ENCODE data around the gene RNASE8. TPM values are rescaled to one million over a fixed set of nuclear protein-coding genes. Genes with fewer than 3 reads are reported as not detected.

Gene RNASE8
- polyA plus RNA-seq, 1 donor from 2014 or later = not detected

DNA sequence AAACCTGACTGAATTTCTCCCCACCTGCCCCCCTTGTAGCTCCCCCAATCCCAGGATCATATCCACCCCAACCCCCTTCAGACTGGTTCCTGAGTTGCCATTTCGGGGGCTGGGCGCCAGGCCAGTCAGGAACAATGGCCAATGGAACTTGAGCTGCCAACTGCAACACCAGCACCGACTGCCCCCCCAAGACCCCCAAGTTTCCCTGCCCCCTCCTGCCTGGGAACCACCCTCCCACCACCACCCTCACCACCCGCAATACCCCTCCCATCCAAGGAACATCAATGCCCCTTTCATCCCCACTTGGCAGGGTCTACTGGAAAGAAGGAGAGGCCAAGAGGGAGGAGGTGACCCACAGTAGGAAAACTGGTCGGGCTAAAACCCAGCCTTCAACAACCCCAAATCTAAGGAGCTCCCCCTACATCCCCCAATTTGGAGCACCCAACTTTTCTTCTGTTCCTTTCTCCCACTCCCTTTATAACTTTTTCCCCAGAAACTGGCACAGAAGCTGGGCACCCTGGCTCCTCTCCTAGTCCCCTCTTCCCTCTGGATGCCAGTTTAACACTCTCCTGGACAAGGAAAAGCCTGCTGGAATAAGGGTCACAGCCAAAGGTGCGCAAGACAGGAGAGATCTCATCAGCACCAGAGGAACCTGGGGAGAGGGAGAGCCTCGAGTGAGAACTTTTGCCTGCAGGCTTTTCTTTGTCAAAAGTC lies 31.2 kb upstream of the RNASE8 start:
- TF ChIP-seq EP300 (conservative IDR thresholded peaks at IDR 0.05; ENCODE audit: poor library complexity, severe bottlenecking) (no peak), RAD21 (conservative IDR thresholded peaks at IDR 0.05) (no peak), POLR2AphosphoS5 (IDR thresholded peaks at IDR 0.05) (no peak), EZH2 (IDR thresholded peaks at IDR 0.05; ENCODE audit: borderline replicate concordance, insufficient read depth, low read length, poor library complexity, severe bottlenecking) (no peak), SMC3 (conservative IDR thresholded peaks at IDR 0.05; ENCODE audit: poor library complexity) (no peak), TAF1 (IDR thresholded peaks at IDR 0.05; ENCODE audit: low read depth) (no peak), MXI1 (conservative IDR thresholded peaks at IDR 0.05; ENCODE audit: poor library complexity, severe bottlenecking) (no peak)
- TF ChIP-seq, protein P1, sequence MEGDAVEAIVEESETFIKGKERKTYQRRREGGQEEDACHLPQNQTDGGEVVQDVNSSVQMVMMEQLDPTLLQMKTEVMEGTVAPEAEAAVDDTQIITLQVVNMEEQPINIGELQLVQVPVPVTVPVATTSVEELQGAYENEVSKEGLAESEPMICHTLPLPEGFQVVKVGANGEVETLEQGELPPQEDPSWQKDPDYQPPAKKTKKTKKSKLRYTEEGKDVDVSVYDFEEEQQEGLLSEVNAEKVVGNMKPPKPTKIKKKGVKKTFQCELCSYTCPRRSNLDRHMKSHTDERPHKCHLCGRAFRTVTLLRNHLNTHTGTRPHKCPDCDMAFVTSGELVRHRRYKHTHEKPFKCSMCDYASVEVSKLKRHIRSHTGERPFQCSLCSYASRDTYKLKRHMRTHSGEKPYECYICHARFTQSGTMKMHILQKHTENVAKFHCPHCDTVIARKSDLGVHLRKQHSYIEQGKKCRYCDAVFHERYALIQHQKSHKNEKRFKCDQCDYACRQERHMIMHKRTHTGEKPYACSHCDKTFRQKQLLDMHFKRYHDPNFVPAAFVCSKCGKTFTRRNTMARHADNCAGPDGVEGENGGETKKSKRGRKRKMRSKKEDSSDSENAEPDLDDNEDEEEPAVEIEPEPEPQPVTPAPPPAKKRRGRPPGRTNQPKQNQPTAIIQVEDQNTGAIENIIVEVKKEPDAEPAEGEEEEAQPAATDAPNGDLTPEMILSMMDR (IDR thresholded peaks at IDR 0.05; ENCODE audit: poor library complexity, severe bottlenecking) = no peak
- TF ChIP-seq, protein P2, sequence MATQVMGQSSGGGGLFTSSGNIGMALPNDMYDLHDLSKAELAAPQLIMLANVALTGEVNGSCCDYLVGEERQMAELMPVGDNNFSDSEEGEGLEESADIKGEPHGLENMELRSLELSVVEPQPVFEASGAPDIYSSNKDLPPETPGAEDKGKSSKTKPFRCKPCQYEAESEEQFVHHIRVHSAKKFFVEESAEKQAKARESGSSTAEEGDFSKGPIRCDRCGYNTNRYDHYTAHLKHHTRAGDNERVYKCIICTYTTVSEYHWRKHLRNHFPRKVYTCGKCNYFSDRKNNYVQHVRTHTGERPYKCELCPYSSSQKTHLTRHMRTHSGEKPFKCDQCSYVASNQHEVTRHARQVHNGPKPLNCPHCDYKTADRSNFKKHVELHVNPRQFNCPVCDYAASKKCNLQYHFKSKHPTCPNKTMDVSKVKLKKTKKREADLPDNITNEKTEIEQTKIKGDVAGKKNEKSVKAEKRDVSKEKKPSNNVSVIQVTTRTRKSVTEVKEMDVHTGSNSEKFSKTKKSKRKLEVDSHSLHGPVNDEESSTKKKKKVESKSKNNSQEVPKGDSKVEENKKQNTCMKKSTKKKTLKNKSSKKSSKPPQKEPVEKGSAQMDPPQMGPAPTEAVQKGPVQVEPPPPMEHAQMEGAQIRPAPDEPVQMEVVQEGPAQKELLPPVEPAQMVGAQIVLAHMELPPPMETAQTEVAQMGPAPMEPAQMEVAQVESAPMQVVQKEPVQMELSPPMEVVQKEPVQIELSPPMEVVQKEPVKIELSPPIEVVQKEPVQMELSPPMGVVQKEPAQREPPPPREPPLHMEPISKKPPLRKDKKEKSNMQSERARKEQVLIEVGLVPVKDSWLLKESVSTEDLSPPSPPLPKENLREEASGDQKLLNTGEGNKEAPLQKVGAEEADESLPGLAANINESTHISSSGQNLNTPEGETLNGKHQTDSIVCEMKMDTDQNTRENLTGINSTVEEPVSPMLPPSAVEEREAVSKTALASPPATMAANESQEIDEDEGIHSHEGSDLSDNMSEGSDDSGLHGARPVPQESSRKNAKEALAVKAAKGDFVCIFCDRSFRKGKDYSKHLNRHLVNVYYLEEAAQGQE (IDR thresholded peaks at IDR 0.05; ENCODE audit: borderline replicate concordance) = no peak
- Histone ChIP-seq H2AFZ (ENCODE audit: low read depth, low read length) (no peak overlapping the region), H3K9ac (ENCODE audit: low read length) (no peak overlapping the region), H3K4me3 (ENCODE audit: low read length) (no peak overlapping the region), H3K9me3 (ENCODE audit: low read length) (no peaks in the 10 kb centered on the region), H3K4me2 (ENCODE audit: low read length) (no peak overlapping the region), H3K36me3 (ENCODE audit: insufficient read depth, low read length) (no peaks in the 10 kb centered on the region), H4K20me1 (ENCODE audit: insufficient read depth) (no peaks in the 10 kb centered on the region), H3F3A (ENCODE audit: insufficient read depth, low read length, poor library complexity, severe bottlenecking) (no peaks in the 10 kb centered on the region), H3K9me2 (ENCODE audit: insufficient read depth, low read length) (no peaks in the 10 kb centered on the region), H3K27ac (ENCODE audit: low read length) (no peak overlapping the region), H3K27me3 (ENCODE audit: insufficient read depth, low read depth, low read length) (peaks cover 19% of the 10 kb centered on the region), H3K79me2 (replicated peaks; ENCODE audit: insufficient read depth, low read length) (no peaks in the 10 kb centered on the region)

DNA sequence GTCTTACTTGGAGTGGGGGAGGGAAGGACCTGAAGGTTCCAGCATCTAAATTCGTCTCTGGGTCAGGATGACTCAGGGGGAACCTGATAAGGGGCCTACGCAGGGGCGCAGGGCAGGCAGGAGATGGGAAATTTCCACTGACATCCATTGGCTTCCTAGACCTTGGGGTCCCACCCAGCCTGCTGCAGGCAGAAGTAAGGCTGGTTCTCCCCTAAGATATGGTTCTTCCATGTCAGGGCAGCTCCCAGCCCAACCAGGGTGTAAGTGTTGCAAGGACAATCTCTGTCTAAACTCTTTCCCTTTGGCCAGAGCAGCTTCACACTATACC lies 30.7 kb upstream of the RNASE8 start:
- no peaks in the 10 kb centered on the region for H4K20me1 ChIP-seq (ENCODE audit: insufficient read depth)
- no peak overlapping the region for H3K4me2 ChIP-seq (ENCODE audit: low read length)
- H3K27me3 ChIP-seq (ENCODE audit: insufficient read depth, low read depth, low read length) = peaks cover 19% of the 10 kb centered on the region
- H3K9me2 ChIP-seq (ENCODE audit: insufficient read depth, low read length) = no peaks in the 10 kb centered on the region
- H3K9ac ChIP-seq (ENCODE audit: low read length) = no peak overlapping the region
- no peaks in the 10 kb centered on the region for H3K36me3 ChIP-seq (ENCODE audit: insufficient read depth, low read length)
- H3K4me3 ChIP-seq (ENCODE audit: low read length) = no peak overlapping the region
- no peak overlapping the region for H3K27ac ChIP-seq (ENCODE audit: low read length)
- H3K79me2 ChIP-seq (replicated peaks; ENCODE audit: insufficient read depth, low read length) = no peaks in the 10 kb centered on the region
- H3F3A ChIP-seq (ENCODE audit: insufficient read depth, low read length, poor library complexity, severe bottlenecking) = no peaks in the 10 kb centered on the region
- H2AFZ ChIP-seq (ENCODE audit: low read depth, low read length) = no peak overlapping the region
- no peak for TF ChIP-seq RAD21 (conservative IDR thresholded peaks at IDR 0.05)
- no peak for TF ChIP-seq TAF1 (IDR thresholded peaks at IDR 0.05; ENCODE audit: low read depth)
- no peak for TF ChIP-seq MXI1 (conservative IDR thresholded peaks at IDR 0.05; ENCODE audit: poor library complexity, severe bottlenecking)
- no peak for TF ChIP-seq POLR2AphosphoS5 (IDR thresholded peaks at IDR 0.05)
- TF ChIP-seq, protein P1 (IDR thresholded peaks at IDR 0.05; ENCODE audit: poor library complexity, severe bottlenecking) = no peak
- TF ChIP-seq EZH2 (IDR thresholded peaks at IDR 0.05; ENCODE audit: borderline replicate concordance, insufficient read depth, low read length, poor library complexity, severe bottlenecking) = no peak
- no peak for TF ChIP-seq EP300 (conservative IDR thresholded peaks at IDR 0.05; ENCODE audit: poor library complexity, severe bottlenecking)
- TF ChIP-seq, protein P2 (IDR thresholded peaks at IDR 0.05; ENCODE audit: borderline replicate concordance) = no peak
- TF ChIP-seq SMC3 (conservative IDR thresholded peaks at IDR 0.05; ENCODE audit: poor library complexity) = no peak
- H3K9me3 ChIP-seq (ENCODE audit: low read length) = no peaks in the 10 kb centered on the region
